Measurements from ENCODE around the gene PLCH1. TPM values are rescaled to one million over a fixed set of nuclear protein-coding genes. Genes with fewer than 3 reads are reported as not detected.

Gene PLCH1
- total RNA-seq, 1 donor from 2014 or later = 1.3 TPM

DNA sequence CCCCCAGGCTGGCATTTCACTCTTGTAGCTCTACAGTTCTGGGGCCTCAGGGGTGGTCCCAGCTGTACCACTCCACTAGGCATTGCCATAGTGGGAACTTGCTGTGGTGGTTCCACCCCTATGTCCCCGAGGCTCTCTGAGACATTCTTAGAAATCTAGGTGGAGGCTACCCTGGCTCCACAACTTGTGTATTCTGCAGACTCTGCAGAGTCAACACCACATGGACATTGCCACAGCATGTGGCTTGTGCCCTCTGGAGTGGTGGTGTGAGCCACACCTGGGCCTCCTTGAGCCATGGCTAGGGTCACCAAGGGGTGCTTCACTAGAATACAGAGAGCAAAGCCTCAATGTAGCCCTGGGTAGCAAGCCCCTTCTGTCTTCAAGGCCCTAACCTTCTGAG lies 397.0 kb downstream of the PLCH1 start:
- no peak overlapping the region for H3K4me3 Mint-ChIP-seq
- TF ChIP-seq, protein P1, sequence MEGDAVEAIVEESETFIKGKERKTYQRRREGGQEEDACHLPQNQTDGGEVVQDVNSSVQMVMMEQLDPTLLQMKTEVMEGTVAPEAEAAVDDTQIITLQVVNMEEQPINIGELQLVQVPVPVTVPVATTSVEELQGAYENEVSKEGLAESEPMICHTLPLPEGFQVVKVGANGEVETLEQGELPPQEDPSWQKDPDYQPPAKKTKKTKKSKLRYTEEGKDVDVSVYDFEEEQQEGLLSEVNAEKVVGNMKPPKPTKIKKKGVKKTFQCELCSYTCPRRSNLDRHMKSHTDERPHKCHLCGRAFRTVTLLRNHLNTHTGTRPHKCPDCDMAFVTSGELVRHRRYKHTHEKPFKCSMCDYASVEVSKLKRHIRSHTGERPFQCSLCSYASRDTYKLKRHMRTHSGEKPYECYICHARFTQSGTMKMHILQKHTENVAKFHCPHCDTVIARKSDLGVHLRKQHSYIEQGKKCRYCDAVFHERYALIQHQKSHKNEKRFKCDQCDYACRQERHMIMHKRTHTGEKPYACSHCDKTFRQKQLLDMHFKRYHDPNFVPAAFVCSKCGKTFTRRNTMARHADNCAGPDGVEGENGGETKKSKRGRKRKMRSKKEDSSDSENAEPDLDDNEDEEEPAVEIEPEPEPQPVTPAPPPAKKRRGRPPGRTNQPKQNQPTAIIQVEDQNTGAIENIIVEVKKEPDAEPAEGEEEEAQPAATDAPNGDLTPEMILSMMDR (IDR thresholded peaks at IDR 0.05; ENCODE audit: unreplicated experiment) = no peak
- H3K27me3 Mint-ChIP-seq (ENCODE audit: low read depth) = peaks cover 1% of the 10 kb centered on the region

DNA sequence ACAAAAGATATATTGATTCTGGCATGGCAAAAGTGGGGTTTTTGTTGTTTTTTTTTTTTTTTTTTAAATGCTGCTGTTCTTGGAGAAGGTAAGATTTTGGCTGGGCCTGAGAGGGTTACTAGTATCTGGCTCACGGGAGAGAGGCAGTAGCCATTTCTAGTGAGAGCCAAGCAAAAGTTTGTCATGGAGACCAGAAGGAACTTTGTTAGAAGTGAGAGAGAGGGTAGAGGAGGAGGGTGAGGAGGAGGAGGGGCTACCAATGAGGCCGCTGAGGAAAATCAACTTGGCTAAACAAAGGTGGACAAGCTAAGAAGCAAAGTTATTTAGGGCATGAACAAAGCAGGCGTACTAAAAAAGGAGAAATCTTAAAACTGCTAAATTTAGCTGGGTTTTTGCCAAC lies 402.5 kb downstream of the PLCH1 start:
- peaks cover 3% of the 10 kb centered on the region for H3K27me3 Mint-ChIP-seq (ENCODE audit: low read depth)
- no peak overlapping the region for H3K27ac Mint-ChIP-seq
- no peaks in the 10 kb centered on the region for H3K9me3 Mint-ChIP-seq
- peaks cover 7% of the 10 kb centered on the region for H3K4me1 Mint-ChIP-seq
- H3K36me3 Mint-ChIP-seq = no peaks in the 10 kb centered on the region
- TF ChIP-seq, protein P1 (IDR thresholded peaks at IDR 0.05; ENCODE audit: unreplicated experiment) = no peak
- no peak for DNase-seq (ENCODE audit: low spot score in 2 of 2, unreplicated experiment in 2 of 2)
- H3K4me3 Mint-ChIP-seq = no peak overlapping the region

More for the DNA sequence above, 397.0 kb downstream of the PLCH1 start:
- no peak for DNase-seq (ENCODE audit: low spot score in 2 of 2, unreplicated experiment in 2 of 2)
- Mint-ChIP-seq H3K9me3 (peaks cover 3% of the 10 kb centered on the region), H3K4me1 (no peaks in the 10 kb centered on the region), H3K36me3 (no peaks in the 10 kb centered on the region), H3K27ac (no peak overlapping the region)

DNA sequence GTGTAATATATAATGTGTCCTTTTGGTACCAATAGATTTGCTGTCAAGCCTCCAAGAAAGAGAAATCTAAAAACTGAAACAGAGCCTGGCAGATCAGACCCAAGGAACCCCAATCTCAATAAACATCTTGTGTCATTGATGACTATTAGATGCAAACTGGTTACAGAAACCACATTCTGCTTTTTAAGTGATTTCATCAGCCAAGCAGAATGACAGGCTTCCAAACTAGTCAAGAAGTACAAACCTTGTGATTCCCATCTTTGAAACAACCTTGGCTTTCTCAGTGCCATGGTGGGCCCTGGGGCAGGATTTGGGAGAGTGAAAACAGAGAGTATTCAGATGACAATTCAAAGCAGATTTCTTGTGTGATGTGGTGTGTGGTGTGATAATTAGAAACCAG lies 405.8 kb downstream of the PLCH1 start:
- Mint-ChIP-seq H3K4me3 (no peak overlapping the region), H3K9me3 (no peaks in the 10 kb centered on the region), H3K36me3 (no peaks in the 10 kb centered on the region), H3K4me1 (peaks cover 11% of the 10 kb centered on the region), H3K27ac (no peak overlapping the region), H3K27me3 (ENCODE audit: low read depth) (peaks cover 3% of the 10 kb centered on the region)
- no peak for DNase-seq (ENCODE audit: low spot score in 2 of 2, unreplicated experiment in 2 of 2)
- TF ChIP-seq, protein P1 (IDR thresholded peaks at IDR 0.05; ENCODE audit: unreplicated experiment) = no peak

DNA sequence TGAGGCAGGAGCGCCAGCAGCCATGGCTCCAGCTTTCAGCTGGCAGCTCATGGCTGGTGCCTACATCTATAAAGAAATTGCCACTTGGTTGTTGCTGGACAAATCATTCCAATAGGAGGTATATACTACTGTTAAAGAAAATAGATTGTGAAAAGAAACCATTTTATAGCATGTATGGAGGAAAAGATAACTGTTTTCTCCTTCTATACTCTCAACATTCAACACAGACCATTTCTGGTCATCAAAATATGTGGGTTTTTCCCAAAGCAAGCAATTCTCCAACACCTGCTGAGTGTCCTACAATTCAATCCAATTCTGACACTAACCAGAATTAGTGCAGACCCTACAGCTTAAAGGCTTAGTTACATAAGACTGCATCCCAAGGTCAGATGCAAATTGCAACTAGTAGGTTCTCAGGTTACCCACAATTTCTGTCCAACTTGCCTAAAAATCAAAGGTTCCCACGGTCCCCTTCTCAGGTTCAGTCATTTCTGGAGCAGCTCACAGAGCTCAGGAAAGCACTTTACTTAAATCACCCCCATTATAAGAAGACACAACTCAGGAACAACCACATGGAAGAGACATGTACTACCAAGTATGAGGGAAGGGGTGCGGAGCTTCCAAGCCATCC lies 409.0 kb downstream of the PLCH1 start:
- H3K4me3 Mint-ChIP-seq = no peak overlapping the region
- H3K27me3 Mint-ChIP-seq (ENCODE audit: low read depth) = peaks cover 3% of the 10 kb centered on the region
- no peak for DNase-seq (ENCODE audit: low spot score in 2 of 2, unreplicated experiment in 2 of 2)
- peaks cover 3% of the 10 kb centered on the region for H3K4me1 Mint-ChIP-seq
- no peak overlapping the region for H3K27ac Mint-ChIP-seq
- no peaks in the 10 kb centered on the region for H3K36me3 Mint-ChIP-seq
- TF ChIP-seq, protein P1 (IDR thresholded peaks at IDR 0.05; ENCODE audit: unreplicated experiment) = no peak
- no peaks in the 10 kb centered on the region for H3K9me3 Mint-ChIP-seq

DNA sequence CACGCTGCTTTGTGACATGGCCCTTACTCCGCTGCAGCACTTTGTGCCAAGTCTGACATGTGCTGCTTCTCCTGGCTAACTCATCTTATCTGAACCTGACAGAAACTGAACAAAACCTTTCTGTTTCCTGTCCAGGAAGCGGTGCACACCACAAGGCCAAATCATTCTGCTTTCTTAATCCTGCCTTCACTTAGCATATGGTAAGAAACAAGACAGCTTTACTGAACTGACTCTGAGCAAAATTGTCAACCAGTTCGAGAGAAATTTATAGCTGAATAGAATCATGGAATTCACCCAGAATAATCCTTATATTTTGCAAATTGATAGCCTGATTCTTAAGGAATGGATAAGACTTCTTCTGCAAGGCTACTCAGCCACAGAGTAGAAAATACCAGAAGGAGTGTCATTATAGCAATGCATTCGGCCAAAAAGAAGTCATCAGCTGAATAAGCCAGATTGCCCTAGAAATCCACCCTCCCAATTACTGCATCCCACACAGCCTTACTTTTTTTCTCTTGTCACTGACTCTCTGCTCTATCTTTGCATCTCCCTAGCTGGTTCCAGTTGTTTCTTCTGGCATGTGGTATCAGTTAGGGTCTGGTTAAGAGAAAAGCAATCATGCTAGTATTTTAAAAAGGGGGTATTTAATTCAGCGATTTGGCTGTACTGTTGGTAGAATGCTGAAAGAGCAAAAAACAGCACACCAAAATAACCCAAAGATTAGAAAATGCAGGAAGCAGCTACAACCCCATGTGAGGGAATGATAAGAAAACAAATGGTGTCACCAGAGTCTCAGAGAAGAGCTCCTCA lies 409.8 kb downstream of the PLCH1 start:
- Mint-ChIP-seq H3K9me3 (no peaks in the 10 kb centered on the region), H3K4me3 (no peak overlapping the region), H3K27ac (peak overlapping the region; percentile 22), H3K27me3 (ENCODE audit: low read depth) (peaks cover 3% of the 10 kb centered on the region), H3K36me3 (no peaks in the 10 kb centered on the region), H3K4me1 (peaks cover 3% of the 10 kb centered on the region)
- DNase-seq (ENCODE audit: low spot score in 2 of 2, unreplicated experiment in 2 of 2) = no peak
- TF ChIP-seq, protein P1 (IDR thresholded peaks at IDR 0.05; ENCODE audit: unreplicated experiment) = no peak

Data from mesothelial cell of epicardium (in vitro differentiated cells).